ENCODE results near the gene WDR74.
A peak's percentile ranks its signal among the peaks of the same experiment; 100 is the strongest.

The WDR74 gene

GRCh38 chr11:62791501-62792201 is 47.7 kb downstream of the WDR74 start, which contains the start of gene TMEM223:
Gene TMEM223, minus strand, starts transcription at chr11:62792006. Its CDS starts 12 bp downstream, at chr11:62791994.
- DNase-seq: peak; percentile 74 to 89 (median 81)

- DNase-seq: no peak
Observed at GRCh38 chr11:62789576-62789975, 49.8 kb downstream of the WDR74 start.

- no peak for DNase-seq
Observed at GRCh38 chr11:62788991-62789390, 50.4 kb downstream of the WDR74 start.

DNA sequence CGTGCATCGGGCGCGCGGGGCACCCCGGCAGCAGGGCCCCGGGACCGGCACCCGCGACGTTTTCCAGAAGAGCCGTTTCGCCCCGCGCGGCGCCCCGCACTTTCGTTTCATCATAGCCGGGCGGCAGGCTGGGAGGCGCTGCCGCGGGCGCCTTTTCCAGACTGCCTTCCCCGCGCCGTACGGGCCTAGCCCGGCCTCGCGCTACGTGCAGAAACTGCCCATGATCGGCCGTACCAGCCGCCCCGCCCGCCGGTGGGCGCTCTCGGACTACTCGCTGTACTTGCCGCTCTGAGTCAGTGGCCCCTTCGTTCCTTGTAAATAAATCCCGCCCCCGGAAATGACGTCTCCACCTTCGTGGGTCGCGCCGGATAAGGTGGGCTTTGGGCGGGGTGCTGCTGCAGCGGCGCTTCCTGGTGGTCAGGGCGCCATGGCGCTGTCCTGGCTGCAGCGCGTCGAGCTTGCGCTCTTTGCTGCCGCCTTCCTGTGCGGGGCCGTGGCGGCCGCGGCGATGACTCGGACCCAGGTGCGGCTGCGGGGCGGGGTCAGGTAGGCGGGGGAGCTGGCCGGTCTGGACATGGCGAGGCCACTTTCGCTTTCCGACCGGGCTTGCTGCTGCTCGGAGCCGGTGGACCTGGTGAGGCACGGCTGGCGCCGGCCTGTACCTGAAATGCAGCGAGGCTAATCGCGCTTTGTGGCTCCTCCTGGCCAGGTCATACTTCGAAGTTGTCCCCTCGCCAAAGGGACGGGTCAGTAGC is 52.2 kb downstream of the WDR74 start, which contains the start of gene TMEM179B:
TSS of gene TMEM179B (plus strand) at position 398 of the 755 bp plus-strand sequence. CDS start at position 428, 30 bp downstream.
- peak; percentile 95 to 98 (median 96) for DNase-seq

- peak; percentile 67 to 79 (median 74) for DNase-seq
Observed at GRCh38 chr11:62786318-62787004, 52.9 kb downstream of the WDR74 start.
